Measurements from ENCODE around the gene DPEP1. TPM values are rescaled to one million over a fixed set of nuclear protein-coding genes. Genes with fewer than 3 reads are reported as not detected.

The DPEP1 gene
- polyA plus RNA-seq, 3 donors: not detected

- Histone ChIP-seq H2AFZ (ENCODE audit: insufficient read depth, low read depth, low read length, poor library complexity, severe bottlenecking) (no peak overlapping the region), H3K9ac (ENCODE audit: insufficient read depth, low read length, poor library complexity, severe bottlenecking) (no peak overlapping the region), H3K4me3 (replicated peaks in 1 of 3; ENCODE audit: low read depth in 2 of 3, low read length in 3 of 3) (no peak overlapping the region), H3K36me3 (replicated peaks in 1 of 2; ENCODE audit: control insufficient read depth in 1 of 2, insufficient read depth in 2 of 2, low read length in 2 of 2) (no peaks in the 10 kb centered on the region), H3K27me3 (ENCODE audit: control insufficient read depth in 2 of 2, insufficient read depth in 2 of 2, low read length in 2 of 2) (no peaks in the 10 kb centered on the region), H3K4me2 (replicated peaks; ENCODE audit: extremely low read depth, low read length, poor library complexity, severe bottlenecking) (no peak overlapping the region), H3K4me1 (ENCODE audit: control insufficient read depth in 1 of 2, insufficient read depth in 2 of 2, low read length in 2 of 2) (peaks cover 0 to 8% of the 10 kb centered on the region in 2 donors), H4K20me1 (ENCODE audit: insufficient read depth, low read length) (no peaks in the 10 kb centered on the region), H3K9me3 (replicated peaks in 1 of 2; ENCODE audit: control insufficient read depth in 1 of 2, insufficient read depth in 1 of 2, low read length in 2 of 2) (no peaks in the 10 kb centered on the region), H3K79me2 (ENCODE audit: insufficient read depth, low read length) (no peaks in the 10 kb centered on the region), H3K27ac (ENCODE audit: low read depth in 1 of 2, low read length in 2 of 2) (no peak overlapping the region)
- no peaks in the 10 kb centered on the region for H3K36me3 Mint-ChIP-seq
- peaks cover 0 to 5% (median 0%) of the 10 kb centered on the region in 7 donors for H3K9me3 Mint-ChIP-seq
- no peak overlapping the region for H3K4me3 Mint-ChIP-seq
- peaks cover 2 to 22% (median 3%) of the 10 kb centered on the region in 3 donors for H3K27me3 Mint-ChIP-seq (ENCODE audit: low read depth in 3 of 3)
- DNase-seq: no peak
- peaks cover 7% of the 10 kb centered on the region for H3K4me1 Mint-ChIP-seq
- no CpG with 5 or more reads among the region's 14 CpGs for WGBS (ENCODE audit: insufficient coverage)
- TF ChIP-seq CTCF (IDR thresholded peaks at IDR 0.05): no peak
- H3K27ac Mint-ChIP-seq: no peak overlapping the region
- intact Hi-C loops (cut with micrococcal nuclease): no loop called here
Measured at GRCh38 chr16:89598199-89598598, 15.2 kb upstream of the DPEP1 start.

- H3K4me3 Mint-ChIP-seq: no peak overlapping the region
- intact Hi-C loops (cut with micrococcal nuclease): no loop called here
- WGBS (ENCODE audit: insufficient coverage): 41% methylated on average over 7 of the region's 8 CpGs
- H3K27me3 ChIP-seq (ENCODE audit: control insufficient read depth in 2 of 2, insufficient read depth in 2 of 2, low read length in 2 of 2): no peaks in the 10 kb centered on the region
- peaks cover 2 to 23% (median 3%) of the 10 kb centered on the region in 3 donors for H3K27me3 Mint-ChIP-seq (ENCODE audit: low read depth in 3 of 3)
- H3K36me3 ChIP-seq (replicated peaks in 1 of 2; ENCODE audit: control insufficient read depth in 1 of 2, insufficient read depth in 2 of 2, low read length in 2 of 2): no peaks in the 10 kb centered on the region
- peaks cover 7% of the 10 kb centered on the region for H3K4me1 Mint-ChIP-seq
- H3K9me3 ChIP-seq (replicated peaks in 1 of 2; ENCODE audit: control insufficient read depth in 1 of 2, insufficient read depth in 1 of 2, low read length in 2 of 2): no peaks in the 10 kb centered on the region
- no peak overlapping the region for H3K9ac ChIP-seq (ENCODE audit: insufficient read depth, low read length, poor library complexity, severe bottlenecking)
- no peak overlapping the region for H3K4me3 ChIP-seq (replicated peaks in 1 of 3; ENCODE audit: low read depth in 2 of 3, low read length in 3 of 3)
- no peaks in the 10 kb centered on the region for H3K79me2 ChIP-seq (ENCODE audit: insufficient read depth, low read length)
- H3K4me2 ChIP-seq (replicated peaks; ENCODE audit: extremely low read depth, low read length, poor library complexity, severe bottlenecking): no peak overlapping the region
- H4K20me1 ChIP-seq (ENCODE audit: insufficient read depth, low read length): no peaks in the 10 kb centered on the region
- H3K36me3 Mint-ChIP-seq: no peaks in the 10 kb centered on the region
- no peak for TF ChIP-seq CTCF (IDR thresholded peaks at IDR 0.05)
- no peak for DNase-seq
- H2AFZ ChIP-seq (ENCODE audit: insufficient read depth, low read depth, low read length, poor library complexity, severe bottlenecking): no peak overlapping the region
- H3K9me3 Mint-ChIP-seq: peaks cover 0 to 5% (median 0%) of the 10 kb centered on the region in 7 donors
- H3K27ac ChIP-seq (ENCODE audit: low read depth in 1 of 2, low read length in 2 of 2): no peak overlapping the region
- H3K27ac Mint-ChIP-seq: no peak overlapping the region
- peaks cover 0 to 8% of the 10 kb centered on the region in 2 donors for H3K4me1 ChIP-seq (ENCODE audit: control insufficient read depth in 1 of 2, insufficient read depth in 2 of 2, low read length in 2 of 2)
Measured at GRCh38 chr16:89599451-89599858, 14.0 kb upstream of the DPEP1 start.

Data from CD14-positive monocyte (primary cell).